ENCODE data around the gene DENND1A.
A peak's percentile ranks its signal among the peaks of the same experiment; 100 is the strongest.

Gene DENND1A

GRCh38 chr9:123615381-123615780 is 314.5 kb downstream of the DENND1A start:
- no peak for DNase-seq (ENCODE audit: low read depth)

GRCh38 chr9:123614306-123615263 is 315.3 kb downstream of the DENND1A start:
- DNase-seq (ENCODE audit: low read depth), result no peak

GRCh38 chr9:123611226-123611625 is 318.7 kb downstream of the DENND1A start:
- peak; percentile 17 for DNase-seq (ENCODE audit: low read depth)

- DNase-seq (ENCODE audit: low read depth), result no peak
Measured at GRCh38 chr9:123609844-123610243, 320.1 kb downstream of the DENND1A start.

GRCh38 chr9:123608104-123608503 is 321.8 kb downstream of the DENND1A start:
- DNase-seq (ENCODE audit: low read depth), result no peak

GRCh38 chr9:123607479-123607878 is 322.4 kb downstream of the DENND1A start:
- DNase-seq (ENCODE audit: low read depth), result no peak

GRCh38 chr9:123606141-123606540 is 323.8 kb downstream of the DENND1A start:
- no peak for DNase-seq (ENCODE audit: low read depth)

- DNase-seq (ENCODE audit: low read depth), result no peak
Measured at GRCh38 chr9:123605286-123605685, 324.6 kb downstream of the DENND1A start.

GRCh38 chr9:123604861-123605260 is 325.1 kb downstream of the DENND1A start:
- DNase-seq (ENCODE audit: low read depth), result no peak

GRCh38 chr9:123601828-123602227 is 328.1 kb downstream of the DENND1A start:
- no peak for DNase-seq (ENCODE audit: low read depth)

GRCh38 chr9:123599781-123600180 is 330.1 kb downstream of the DENND1A start:
- no peak for DNase-seq (ENCODE audit: low read depth)

GRCh38 chr9:123597876-123598556 is 331.9 kb downstream of the DENND1A start:
- no peak for DNase-seq (ENCODE audit: low read depth)

- DNase-seq (ENCODE audit: low read depth), result no peak
Measured at GRCh38 chr9:123597048-123597447, 332.9 kb downstream of the DENND1A start.

- DNase-seq (ENCODE audit: low read depth), result no peak
Measured at GRCh38 chr9:123591283-123591682, 338.6 kb downstream of the DENND1A start.

- DNase-seq (ENCODE audit: low read depth), result no peak
Measured at GRCh38 chr9:123590499-123590898, 339.4 kb downstream of the DENND1A start.

- DNase-seq (ENCODE audit: low read depth), result no peak
Measured at GRCh38 chr9:123589361-123590239, 340.3 kb downstream of the DENND1A start.

- no peak for DNase-seq (ENCODE audit: low read depth)
Measured at GRCh38 chr9:123586275-123586674, 343.7 kb downstream of the DENND1A start.

- no peak for DNase-seq (ENCODE audit: low read depth)
Measured at GRCh38 chr9:123584202-123585176, 345.4 kb downstream of the DENND1A start.

GRCh38 chr9:123583646-123584045 is 346.3 kb downstream of the DENND1A start:
- no peak for DNase-seq (ENCODE audit: low read depth)

GRCh38 chr9:123571240-123571639 is 358.7 kb downstream of the DENND1A start:
- DNase-seq (ENCODE audit: low read depth), result no peak

Measured in iris pigment epithelial cell (primary cell).